ENCODE data around the gene DSCAML1. TPM values are rescaled to one million over a fixed set of nuclear protein-coding genes. Genes with fewer than 3 reads are reported as not detected.

The DSCAML1 gene
- total RNA-seq, 2 experiments from 2014 or later, result 0.13 to 0.29 TPM

- Mint-ChIP-seq H3K27me3 (no peaks in the 10 kb centered on the region), H3K4me1 (ENCODE audit: low read depth) (peaks cover 7% of the 10 kb centered on the region), H3K4me3 (no peak overlapping the region), H3K36me3 (ENCODE audit: low read depth) (no peaks in the 10 kb centered on the region), H3K9me3 (no peaks in the 10 kb centered on the region), H3K27ac (no peak overlapping the region)
- CTCF ChIA-PET, result interaction anchor here (0.9 kb wide), 1 partner anchor 19 kb away, joined by 3 read pairs; no protein-coding TSS in a partner anchor
- DNase-seq (no peak), ATAC-seq (no peak)
- POLR2A ChIA-PET, result no interaction called here
- no peak for TF ChIP-seq CTCF (IDR thresholded peaks at IDR 0.05)
- intact Hi-C loops (cut with micrococcal nuclease), result no loop called here
Measured at GRCh38 chr11:117747892-117748291, 49.1 kb downstream of the DSCAML1 start.

GRCh38 chr11:117745346-117745745 lies 51.7 kb downstream of the DSCAML1 start:
- intact Hi-C loops (cut with micrococcal nuclease), result no loop called here
- Mint-ChIP-seq H3K27ac (no peak overlapping the region), H3K4me1 (ENCODE audit: low read depth) (peaks cover 7% of the 10 kb centered on the region), H3K4me3 (no peak overlapping the region), H3K36me3 (ENCODE audit: low read depth) (no peaks in the 10 kb centered on the region), H3K9me3 (no peaks in the 10 kb centered on the region), H3K27me3 (no peaks in the 10 kb centered on the region)
- ATAC-seq, result no peak
- no peak for TF ChIP-seq CTCF (IDR thresholded peaks at IDR 0.05)
- CTCF ChIA-PET, result no interaction called here
- POLR2A ChIA-PET, result no interaction called here
- DNase-seq, result no peak

GRCh38 chr11:117744471-117745150 lies 52.4 kb downstream of the DSCAML1 start:
- intact Hi-C loops (cut with micrococcal nuclease), result no loop called here
- no peak for TF ChIP-seq CTCF (IDR thresholded peaks at IDR 0.05)
- no peak for DNase-seq
- H3K27me3 Mint-ChIP-seq, result no peaks in the 10 kb centered on the region
- ATAC-seq, result no peak
- no peaks in the 10 kb centered on the region for H3K9me3 Mint-ChIP-seq
- ChIA-PET CTCF (no interaction called here), POLR2A (no interaction called here)
- no peak overlapping the region for H3K4me3 Mint-ChIP-seq
- no peaks in the 10 kb centered on the region for H3K36me3 Mint-ChIP-seq (ENCODE audit: low read depth)
- no peak overlapping the region for H3K27ac Mint-ChIP-seq
- H3K4me1 Mint-ChIP-seq (ENCODE audit: low read depth), result peaks cover 7% of the 10 kb centered on the region

GRCh38 chr11:117743121-117743815 lies 53.7 kb downstream of the DSCAML1 start:
- no peak for ATAC-seq
- CTCF ChIA-PET, result interaction anchor here (1.6 kb wide), 1 partner anchor 317 kb away, joined by 5 read pairs; no protein-coding TSS in a partner anchor

More at GRCh38 chr11:117743121-117743815, 53.7 kb downstream of the DSCAML1 start:
- POLR2A ChIA-PET, result interaction anchor here (0.6 kb wide), 2 partner anchors 13 to 52 kb away, joined by 3 read pairs; no protein-coding TSS in a partner anchor
- Mint-ChIP-seq H3K4me1 (ENCODE audit: low read depth) (peaks cover 7% of the 10 kb centered on the region), H3K4me3 (no peak overlapping the region), H3K36me3 (ENCODE audit: low read depth) (no peaks in the 10 kb centered on the region), H3K9me3 (no peaks in the 10 kb centered on the region), H3K27me3 (no peaks in the 10 kb centered on the region), H3K27ac (no peak overlapping the region)
- TF ChIP-seq CTCF (IDR thresholded peaks at IDR 0.05), result no peak
- intact Hi-C loops (cut with micrococcal nuclease), result no loop called here
- peak; percentile 19 for DNase-seq
